Measurements from ENCODE around the gene CRKL. TPM values are rescaled to one million over a fixed set of nuclear protein-coding genes. Genes with fewer than 3 reads are reported as not detected.

Gene CRKL
- total RNA-seq, 1 donor from 2014 or later, result 54.7 TPM

- ATAC-seq (no peak), DNase-seq (no peak)
- intact Hi-C loops (cut with micrococcal nuclease), result no loop called here
Measured at GRCh38 chr22:20975541-20976290, 58.5 kb downstream of the CRKL start.

DNA sequence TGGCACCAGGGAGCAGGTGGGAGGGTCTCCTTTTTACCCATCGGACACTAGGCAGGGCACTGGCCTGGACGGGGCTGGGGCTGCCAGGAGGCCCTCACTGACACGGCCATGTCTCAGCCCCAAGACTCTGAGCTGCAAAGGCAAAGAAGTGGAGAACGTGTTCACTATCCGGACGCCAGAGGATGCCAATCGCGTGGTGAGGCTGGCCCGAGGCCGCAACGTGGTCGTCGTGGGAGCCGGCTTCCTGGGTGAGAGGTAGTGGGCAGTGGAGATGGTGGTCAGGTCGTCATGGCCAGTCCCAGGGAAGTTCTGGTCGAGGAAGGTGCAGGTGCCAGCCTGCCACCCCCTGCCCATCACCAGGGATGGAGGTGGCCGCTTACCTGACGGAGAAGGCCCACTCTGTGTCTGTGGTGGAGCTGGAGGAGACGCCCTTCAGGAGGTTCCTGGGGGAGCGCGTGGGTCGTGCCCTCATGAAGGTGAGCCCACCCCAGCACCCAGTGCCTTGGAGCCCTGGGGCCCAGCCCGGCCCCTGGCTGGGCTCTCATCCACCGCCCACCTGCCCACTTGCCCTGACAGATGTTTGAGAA, 59.2 kb downstream of the CRKL start:
- DNase-seq, result no peak
- intact Hi-C loops (cut with micrococcal nuclease), result no loop called here
- ATAC-seq, result no peak

GRCh38 chr22:20977019-20977418, 59.8 kb downstream of the CRKL start:
- DNase-seq (no peak), ATAC-seq (no peak)
- intact Hi-C loops (cut with micrococcal nuclease), result no loop called here

- intact Hi-C loops (cut with micrococcal nuclease), result no loop called here
- DNase-seq, result no peak
- ATAC-seq, result no peak
Measured at GRCh38 chr22:20977516-20978170, 60.4 kb downstream of the CRKL start.

- ATAC-seq (no peak), DNase-seq (no peak)
- intact Hi-C loops (cut with micrococcal nuclease), result no loop called here
Measured at GRCh38 chr22:20978419-20978818, 61.2 kb downstream of the CRKL start.

DNA sequence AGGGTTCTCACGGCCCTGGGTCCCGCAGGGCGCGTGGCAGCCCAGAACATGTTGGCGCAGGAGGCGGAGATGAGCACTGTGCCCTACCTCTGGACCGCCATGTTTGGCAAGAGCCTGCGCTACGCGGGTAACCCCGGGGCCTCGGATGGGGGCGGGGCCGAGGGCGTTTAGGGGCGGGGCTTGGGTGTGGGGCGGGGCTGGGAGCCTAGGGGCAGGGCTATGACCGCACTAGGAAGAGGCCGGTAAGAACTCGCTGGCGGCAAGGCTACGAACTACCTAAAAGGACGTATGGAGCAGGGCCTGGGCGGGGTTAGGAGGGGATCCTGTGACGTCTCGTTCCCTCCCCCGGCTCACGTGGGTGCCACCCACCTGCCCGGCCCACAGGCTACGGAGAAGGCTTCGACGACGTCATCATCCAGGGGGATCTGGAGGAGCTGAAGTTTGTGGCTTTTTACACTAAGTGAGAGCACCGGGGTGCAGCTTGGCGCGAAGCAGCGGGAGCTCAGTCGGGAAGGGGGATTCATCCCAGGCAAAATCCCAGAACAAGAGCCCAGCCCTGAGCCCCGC, 62.1 kb downstream of the CRKL start:
- DNase-seq (peak; percentile 68), ATAC-seq (peak; percentile 27)
- intact Hi-C loops (cut with micrococcal nuclease), result no loop called here

DNA sequence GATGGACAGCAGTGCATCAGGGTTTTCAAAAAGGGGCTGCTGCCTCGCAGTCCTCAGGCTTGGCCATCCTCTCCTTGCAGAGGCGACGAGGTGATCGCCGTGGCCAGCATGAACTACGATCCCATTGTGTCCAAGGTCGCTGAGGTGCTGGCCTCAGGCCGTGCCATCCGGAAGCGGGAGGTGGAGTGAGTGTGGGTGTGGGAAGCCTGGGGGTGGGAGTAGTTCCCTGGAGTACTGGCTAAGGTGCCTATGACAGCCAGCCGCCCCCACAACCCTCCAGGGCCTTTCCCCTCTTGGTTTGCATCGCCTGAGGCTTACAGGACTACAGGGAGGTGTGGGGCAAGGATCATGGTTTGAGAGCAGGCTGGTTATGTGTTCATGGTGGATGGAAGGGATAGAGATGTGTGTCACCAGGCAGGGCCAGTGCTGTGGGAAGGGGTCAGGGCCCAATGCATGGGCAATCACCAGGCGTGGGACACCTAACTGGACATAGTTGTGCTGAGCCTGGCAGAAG, 62.8 kb downstream of the CRKL start:
- intact Hi-C loops (cut with micrococcal nuclease), result loop anchor here (10.0 kb wide), 1 partner anchor 65 kb away; the partner anchor contains the start of gene CRKL
- no peak for ATAC-seq
- DNase-seq, result no peak

GRCh38 chr22:20980523-20980922, 63.3 kb downstream of the CRKL start:
- ATAC-seq, result no peak
- no peak for DNase-seq
- intact Hi-C loops (cut with micrococcal nuclease), result loop anchor here (10.0 kb wide), 1 partner anchor 66 kb away; the partner anchor contains the start of gene CRKL

- DNase-seq, result no peak
- ATAC-seq, result no peak
- intact Hi-C loops (cut with micrococcal nuclease), result loop anchor here (10.0 kb wide), 1 partner anchor 66 kb away; the partner anchor contains the start of gene CRKL
Measured at GRCh38 chr22:20980938-20981722, 63.9 kb downstream of the CRKL start.

DNA sequence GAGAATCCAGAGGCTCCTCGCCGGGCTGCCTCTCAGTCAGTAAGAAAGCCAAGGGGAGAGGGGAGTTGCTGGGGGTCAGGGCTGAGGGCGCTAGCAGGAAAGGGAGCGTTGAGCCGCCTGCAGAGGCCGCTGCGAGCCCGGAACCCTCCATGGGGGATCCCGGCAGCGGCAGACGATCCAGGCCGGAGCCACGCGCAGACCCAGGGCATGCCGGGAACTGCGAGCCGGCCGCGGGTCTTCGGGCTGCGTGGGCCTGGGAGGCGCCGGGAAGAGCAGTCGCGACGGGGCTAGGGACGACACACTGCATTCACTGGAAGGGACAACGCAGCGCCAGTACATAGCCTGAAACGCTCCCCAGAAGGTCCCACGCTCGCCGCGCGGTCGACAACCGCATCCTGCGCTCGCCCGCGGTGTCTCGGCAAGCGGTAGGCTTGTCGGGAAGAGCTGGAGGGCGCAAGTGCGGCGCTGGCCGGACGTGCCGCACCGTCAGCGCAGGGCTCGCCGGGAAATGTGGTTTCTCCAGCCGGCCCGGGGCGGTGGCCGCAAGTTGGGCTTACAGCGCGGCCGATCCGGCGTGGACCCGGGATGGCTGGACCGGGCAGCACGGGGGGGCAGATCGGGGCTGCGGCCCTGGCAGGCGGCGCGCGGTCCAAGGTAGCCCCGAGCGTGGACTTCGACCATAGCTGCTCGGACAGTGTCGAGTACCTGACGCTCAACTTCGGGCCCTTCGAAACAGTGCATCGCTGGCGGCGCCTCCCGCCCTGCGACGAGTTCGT, 64.8 kb downstream of the CRKL start, which contains the start of gene LZTR1:
Gene LZTR1, plus strand, starts transcription at position 511 of the 776 bp plus-strand sequence. Its CDS starts 75 bp downstream, at position 586.
- intact Hi-C loops (cut with micrococcal nuclease), result loop anchor here (10.0 kb wide), 1 partner anchor 67 kb away; the partner anchor contains the start of gene CRKL
- ATAC-seq (peak; percentile 96), DNase-seq (peak; percentile 90)

- intact Hi-C loops (cut with micrococcal nuclease), result loop anchor here (10.0 kb wide), 1 partner anchor 68 kb away; the partner anchor contains the start of gene CRKL
- DNase-seq (no peak), ATAC-seq (peak; percentile 12)
Measured at GRCh38 chr22:20982563-20982882, 65.3 kb downstream of the CRKL start.

GRCh38 chr22:20983081-20983771, 66.0 kb downstream of the CRKL start:
- intact Hi-C loops (cut with micrococcal nuclease), result loop anchor here (10.0 kb wide), 1 partner anchor 68 kb away; the partner anchor contains the start of gene CRKL
- no peak for ATAC-seq
- no peak for DNase-seq

GRCh38 chr22:20985720-20986119, 68.5 kb downstream of the CRKL start:
- ATAC-seq (no peak), DNase-seq (no peak)
- intact Hi-C loops (cut with micrococcal nuclease), result loop anchor here (10.0 kb wide), 1 partner anchor 71 kb away; the partner anchor contains the start of gene CRKL

- ATAC-seq (no peak), DNase-seq (no peak)
- intact Hi-C loops (cut with micrococcal nuclease), result loop anchor here (10.0 kb wide), 1 partner anchor 72 kb away; the partner anchor contains the start of gene CRKL
Measured at GRCh38 chr22:20986365-20986764, 69.2 kb downstream of the CRKL start.

- DNase-seq, result no peak
- ATAC-seq, result no peak
- intact Hi-C loops (cut with micrococcal nuclease), result loop anchor here (10.0 kb wide), 1 partner anchor 73 kb away; the partner anchor contains the start of gene CRKL
Measured at GRCh38 chr22:20987375-20987774, 70.2 kb downstream of the CRKL start.

DNA sequence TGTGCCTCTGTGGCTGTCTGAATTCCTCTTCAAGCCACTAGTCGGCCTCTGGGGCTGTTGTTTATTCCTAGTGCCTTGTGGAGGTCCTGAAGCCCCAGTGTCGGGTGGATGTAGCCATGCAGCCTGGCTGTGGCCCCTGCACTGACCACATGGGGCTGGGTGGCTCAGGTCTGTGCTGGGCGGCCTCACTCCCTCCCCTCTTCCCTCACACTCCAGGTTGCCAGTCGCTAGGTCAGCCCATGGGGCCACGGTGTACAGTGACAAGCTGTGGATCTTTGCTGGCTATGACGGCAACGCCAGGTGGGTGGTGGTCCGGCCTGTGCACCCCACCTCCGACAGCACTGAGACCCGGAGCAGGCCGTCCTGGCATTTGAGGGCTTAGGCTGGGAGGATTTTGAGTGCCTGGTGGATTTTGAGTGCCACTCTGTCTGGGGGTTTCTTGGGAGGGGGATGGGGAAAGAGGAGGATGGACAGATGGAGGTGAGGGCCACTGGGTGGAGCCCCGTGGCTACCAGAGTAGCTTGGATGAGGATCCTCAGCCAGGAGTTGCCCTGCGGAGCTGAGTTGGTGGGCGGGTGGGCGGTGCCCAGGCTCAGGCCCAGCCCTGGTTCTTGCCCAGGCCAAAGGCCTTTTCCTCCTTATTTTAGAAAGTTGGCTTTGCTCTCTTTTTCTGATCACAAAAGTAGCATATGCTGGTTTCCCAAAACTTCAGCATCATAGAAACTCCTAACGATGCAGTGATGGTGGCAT, 71.5 kb downstream of the CRKL start:
- no peak for ATAC-seq
- DNase-seq, result no peak

More for the DNA sequence above, 71.5 kb downstream of the CRKL start:
- intact Hi-C loops (cut with micrococcal nuclease), result loop anchor here (10.0 kb wide), 1 partner anchor 74 kb away; the partner anchor contains the start of gene CRKL

Data from left ventricle myocardium superior (tissue), 1 donor.